Measurements from ENCODE around the gene MVK. TPM values are rescaled to one million over a fixed set of nuclear protein-coding genes. Genes with fewer than 3 reads are reported as not detected.

Gene MVK
- total RNA-seq, 4 donors from 2014 or later: 6.2 to 18.7 (median 12.2) TPM

- Histone ChIP-seq H3K36me3 (peaks cover 0 to 60% (median 43%) of the 10 kb centered on the region in 4 donors), H3K9me3 (no peaks in the 10 kb centered on the region), H3K27ac (replicated peaks in 1 of 4) (no peak overlapping the region), H3K4me3 (no peak overlapping the region), H3K27me3 (peaks cover 0 to 9% (median 0%) of the 10 kb centered on the region in 4 donors), H3K4me1 (no peaks in the 10 kb centered on the region)
- WGBS: 80% methylated on average over 7 of the region's 12 CpGs
- DNase-seq (ENCODE audit: extremely low spot score): no peak
- intact Hi-C loops (cut with DNase I): no loop called here
- TF ChIP-seq EP300 (IDR thresholded peaks at IDR 0.05) (no peak), POLR2AphosphoS5 (IDR thresholded peaks at IDR 0.05) (no peak), CTCF (IDR thresholded peaks at IDR 0.05) (no peak)
Measured at GRCh38 chr12:109557805-109558204, 15.8 kb upstream of the MVK start.

DNA sequence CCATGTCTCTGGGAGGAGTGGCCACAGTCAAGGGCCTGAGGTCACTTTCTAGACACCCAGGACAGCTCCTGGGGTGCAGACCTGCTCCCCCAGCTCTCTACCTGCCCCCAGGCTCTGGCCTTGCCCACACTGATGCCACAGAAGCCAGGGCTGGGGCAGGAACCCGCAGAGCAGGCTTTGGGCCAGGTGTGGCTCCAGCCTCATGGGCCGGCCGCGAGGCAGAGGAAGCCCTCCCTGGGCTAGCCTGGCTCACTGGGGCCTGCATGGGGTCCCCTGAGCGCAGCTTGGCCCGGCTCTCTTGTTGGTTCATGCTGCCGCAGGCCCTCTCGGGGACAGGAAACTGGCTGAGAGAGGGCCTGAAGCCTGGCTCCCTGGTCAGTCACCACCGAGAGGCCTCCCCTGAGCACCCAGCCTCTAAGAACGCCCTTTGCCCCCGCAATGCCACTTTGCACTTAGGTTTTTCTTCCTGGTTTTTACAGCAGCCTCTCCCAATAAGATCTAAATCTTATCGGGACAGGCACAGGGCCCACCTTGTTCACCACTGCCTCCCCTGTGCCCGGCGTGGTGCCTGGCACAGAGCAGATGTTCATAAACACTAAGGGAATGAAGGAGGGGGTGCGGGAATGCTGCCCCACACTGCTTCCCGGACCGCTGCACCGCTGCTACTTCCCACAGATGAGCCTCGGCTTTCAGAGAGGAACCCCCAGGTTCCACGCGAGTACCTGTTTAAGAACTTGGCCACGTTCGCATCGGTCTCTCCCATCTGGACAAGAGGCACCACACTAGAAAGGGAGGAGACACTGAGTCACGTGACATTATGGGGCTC, 15.0 kb upstream of the MVK start:
- no peak for DNase-seq (ENCODE audit: extremely low spot score)
- Histone ChIP-seq H3K4me1 (no peaks in the 10 kb centered on the region), H3K27ac (replicated peaks in 1 of 4) (no peak overlapping the region), H3K9me3 (no peaks in the 10 kb centered on the region), H3K4me3 (no peak overlapping the region), H3K36me3 (peaks cover 0 to 68% (median 47%) of the 10 kb centered on the region in 4 donors), H3K27me3 (peaks cover 0 to under 1% (median 0%) of the 10 kb centered on the region in 4 donors)
- TF ChIP-seq POLR2AphosphoS5 (IDR thresholded peaks at IDR 0.05): no peak
- no peak for TF ChIP-seq POLR2A (IDR thresholded peaks at IDR 0.05; ENCODE audit: low read depth)
- intact Hi-C loops (cut with DNase I): no loop called here
- WGBS: 91% methylated on average over 19 of the region's 25 CpGs

DNA sequence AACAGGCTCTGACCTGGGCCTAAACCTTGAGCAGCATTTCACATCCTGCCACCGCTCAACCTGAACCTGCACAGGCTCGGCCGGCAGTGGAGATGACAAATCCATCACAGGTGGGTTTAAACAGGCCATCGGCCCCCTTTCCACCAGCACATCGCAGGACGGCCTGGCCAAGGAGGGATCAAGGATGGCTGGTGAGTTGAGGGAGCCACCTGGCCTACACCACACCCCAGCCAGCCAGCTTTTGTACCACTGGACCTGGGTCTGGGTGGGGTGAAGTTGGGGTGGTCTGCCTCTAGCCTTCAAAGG, 14.4 kb upstream of the MVK start:
- no peaks in the 10 kb centered on the region for H3K4me1 ChIP-seq
- no peaks in the 10 kb centered on the region for H3K27me3 ChIP-seq
- no peak overlapping the region for H3K4me3 ChIP-seq
- TF ChIP-seq CTCF (IDR thresholded peaks at IDR 0.05) (no peak), EP300 (IDR thresholded peaks at IDR 0.05) (no peak), POLR2AphosphoS5 (IDR thresholded peaks at IDR 0.05) (no peak), POLR2A (IDR thresholded peaks at IDR 0.05; ENCODE audit: low read depth) (no peak)
- H3K9me3 ChIP-seq: no peaks in the 10 kb centered on the region
- intact Hi-C loops (cut with DNase I): no loop called here
- H3K27ac ChIP-seq (replicated peaks in 1 of 4): no peak overlapping the region
- WGBS: 100% methylated on average over 2 of the region's 6 CpGs
- DNase-seq (ENCODE audit: extremely low spot score): no peak
- H3K36me3 ChIP-seq: peaks cover 0 to 74% (median 52%) of the 10 kb centered on the region in 4 donors

- peaks cover 2 to 78% (median 55%) of the 10 kb centered on the region in 4 donors for H3K36me3 ChIP-seq
- TF ChIP-seq POLR2A (IDR thresholded peaks at IDR 0.05; ENCODE audit: low read depth) (no peak), EP300 (IDR thresholded peaks at IDR 0.05) (no peak), CTCF (IDR thresholded peaks at IDR 0.05) (no peak), POLR2AphosphoS5 (IDR thresholded peaks at IDR 0.05) (no peak)
- H3K9me3 ChIP-seq: no peaks in the 10 kb centered on the region
- no peaks in the 10 kb centered on the region for H3K4me1 ChIP-seq
- H3K27ac ChIP-seq (replicated peaks in 1 of 4): no peak overlapping the region
- intact Hi-C loops (cut with DNase I): no loop called here
- H3K4me3 ChIP-seq: no peak overlapping the region
- 96% methylated on average over 10 of the region's 10 CpGs for WGBS
- H3K27me3 ChIP-seq: no peaks in the 10 kb centered on the region
- no peak for DNase-seq (ENCODE audit: extremely low spot score)
Measured at GRCh38 chr12:109559601-109560000, 14.0 kb upstream of the MVK start.

DNA sequence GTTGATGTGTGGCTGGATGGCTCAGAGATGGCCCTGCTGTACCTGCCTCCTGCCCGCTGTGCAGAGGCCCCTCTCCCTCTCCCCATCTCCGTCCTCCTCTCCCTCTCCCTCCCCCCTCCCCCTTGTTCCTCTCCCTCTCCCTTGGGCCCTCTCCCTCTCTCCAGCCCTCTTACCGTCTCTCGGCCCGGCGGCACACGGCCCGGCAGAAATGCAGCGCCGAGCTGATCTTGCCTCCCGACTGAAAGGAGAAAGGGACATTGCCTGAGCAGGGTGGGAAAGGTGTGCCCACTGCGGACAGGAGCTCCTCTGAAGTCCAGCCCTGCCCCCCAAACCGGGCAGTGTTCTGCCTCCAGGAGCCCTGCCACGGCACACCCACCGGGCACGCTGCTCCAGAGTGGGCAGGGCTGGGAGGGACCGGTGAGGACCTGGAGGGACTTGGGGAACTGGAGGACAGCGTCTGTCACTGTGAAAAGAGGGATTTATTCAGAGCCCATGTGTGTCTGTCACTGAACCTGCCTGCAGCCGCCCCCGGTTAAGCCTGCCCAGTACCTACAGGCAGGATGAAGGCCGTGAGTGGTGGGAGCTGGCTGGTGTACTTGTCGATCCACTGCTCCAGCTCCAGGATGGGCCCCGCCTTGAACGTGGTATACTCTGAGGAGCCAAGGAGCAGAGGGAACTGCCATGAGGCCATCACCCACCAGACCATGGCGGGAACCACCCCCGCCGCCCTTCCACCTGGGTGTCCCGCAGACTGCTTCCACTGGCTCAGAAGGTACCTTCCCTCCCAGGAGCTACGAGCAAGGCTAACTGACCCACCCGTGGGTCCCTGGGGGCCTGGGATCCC, 12.5 kb upstream of the MVK start:
- intact Hi-C loops (cut with DNase I): no loop called here
- H3K36me3 ChIP-seq: peaks cover 8 to 93% (median 69%) of the 10 kb centered on the region in 4 donors
- TF ChIP-seq POLR2A (IDR thresholded peaks at IDR 0.05; ENCODE audit: low read depth) (no peak), EP300 (IDR thresholded peaks at IDR 0.05) (no peak), POLR2AphosphoS5 (IDR thresholded peaks at IDR 0.05) (no peak), CTCF (IDR thresholded peaks at IDR 0.05) (no peak)
- H3K4me3 ChIP-seq: no peak overlapping the region
- no peak for DNase-seq (ENCODE audit: extremely low spot score)
- no peaks in the 10 kb centered on the region for H3K4me1 ChIP-seq
- H3K9me3 ChIP-seq: no peaks in the 10 kb centered on the region
- H3K27me3 ChIP-seq: no peaks in the 10 kb centered on the region
- H3K27ac ChIP-seq (replicated peaks in 1 of 4): no peak overlapping the region
- 86% methylated on average over 13 of the region's 30 CpGs for WGBS

Measured in esophagus muscularis mucosa (tissue), 4 donors.